HEK293T (cell line): ENCODE results near the gene EFNB2.

Experiments used
- BHLHE40 ChIP-seq: fragments of 450-650 bp; IDR thresholded peaks from 2 replicates; pipeline ENCODE4 v1.6.1; 2016; ENCODE audit warnings: mild to moderate bottlenecking, moderate library complexity, borderline replicate concordance
- CTBP1 ChIP-seq: fragments of 450-650 bp; IDR thresholded peaks from 2 replicates; pipeline ENCODE4 v1.6.1; 2016; ENCODE audit warnings: borderline replicate concordance
- ELF4 ChIP-seq: fragments of 450-650 bp; IDR thresholded peaks from 2 replicates; pipeline ENCODE4 v1.6.1; 2017; ENCODE audit warnings: antibody characterized with exemption
- FOXA1 ChIP-seq: fragments of 450-650 bp; IDR thresholded peaks from 2 replicates; pipeline ENCODE4 v1.6.1; 2016; ENCODE audit warnings: mild to moderate bottlenecking
- FOXK2 ChIP-seq: fragments of 450-650 bp; IDR thresholded peaks from 2 replicates; pipeline ENCODE4 v1.6.1; 2016; ENCODE audit warnings: mild to moderate bottlenecking
- FOXM1 ChIP-seq: fragments of 450-650 bp; IDR thresholded peaks from 2 replicates; pipeline ENCODE4 v1.6.1; 2017; ENCODE audit warnings: mild to moderate bottlenecking, borderline replicate concordance
- L3MBTL2 ChIP-seq: fragments of 450-650 bp; conservative IDR thresholded peaks from 2 replicates; pipeline ENCODE4 v1.6.1; 2016; ENCODE audit warnings: mild to moderate bottlenecking
- LEF1 ChIP-seq: fragments of 450-650 bp; IDR thresholded peaks from 2 replicates; pipeline ENCODE4 v1.6.1; 2017; ENCODE audit warnings: mild to moderate bottlenecking, borderline replicate concordance
- SP1 ChIP-seq: fragments of 450-650 bp; IDR thresholded peaks from 2 replicates; pipeline ENCODE4 v1.6.1; 2017
- SUZ12 ChIP-seq: fragments of 450-650 bp; IDR thresholded peaks from 2 replicates; pipeline ENCODE4 v1.6.1; 2016; ENCODE audit warnings: mild to moderate bottlenecking
- TARDBP ChIP-seq: fragments of 450-650 bp; IDR thresholded peaks from 2 replicates; pipeline ENCODE4 v1.6.1; 2016
- TF ChIP-seq, protein P1 (sequence below): fragments of 450-650 bp; IDR thresholded peaks from 2 replicates; pipeline ENCODE4 v1.6.1; 2016

DNA sequence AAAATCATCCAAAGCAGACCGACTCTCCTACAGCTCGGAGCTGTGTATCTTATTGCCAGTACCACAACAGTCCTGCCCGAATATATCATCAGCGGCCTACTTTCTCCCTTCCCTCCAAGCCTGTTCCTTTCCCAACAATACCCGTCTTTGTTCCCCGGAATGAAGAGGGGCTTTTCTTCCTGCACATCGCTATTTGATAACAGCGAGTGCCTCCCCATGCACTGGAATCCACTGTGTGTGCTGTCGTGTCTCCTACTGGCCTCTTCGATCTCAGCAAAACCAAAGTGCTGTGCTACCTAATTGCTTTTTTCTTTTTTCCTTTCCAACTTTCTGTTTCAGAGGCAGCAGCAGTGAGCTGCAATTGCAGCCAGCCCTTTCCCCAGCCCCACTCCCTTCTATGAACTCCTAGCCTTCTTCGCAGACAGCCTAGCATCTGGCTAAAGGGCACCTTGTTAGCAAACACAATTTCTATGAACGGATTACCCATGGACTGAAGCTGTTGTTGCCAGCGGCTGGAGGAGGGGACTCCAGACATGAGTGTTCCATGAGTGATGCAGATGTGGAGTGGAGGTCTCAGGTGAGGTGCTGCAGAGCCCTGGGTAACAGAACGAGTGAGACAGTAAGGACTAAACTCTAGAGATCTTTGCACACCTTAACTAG lies 43.4 kb downstream of the EFNB2 start:
- TF ChIP-seq SUZ12 (no peak), TARDBP (no peak), BHLHE40 (no peak), FOXM1 (no peak), ELF4 (no peak), SP1 (no peak), FOXA1 (no peak), L3MBTL2 (no peak), FOXK2 (no peak), CTBP1 (no peak), LEF1 (no peak)
- TF ChIP-seq, protein P1, sequence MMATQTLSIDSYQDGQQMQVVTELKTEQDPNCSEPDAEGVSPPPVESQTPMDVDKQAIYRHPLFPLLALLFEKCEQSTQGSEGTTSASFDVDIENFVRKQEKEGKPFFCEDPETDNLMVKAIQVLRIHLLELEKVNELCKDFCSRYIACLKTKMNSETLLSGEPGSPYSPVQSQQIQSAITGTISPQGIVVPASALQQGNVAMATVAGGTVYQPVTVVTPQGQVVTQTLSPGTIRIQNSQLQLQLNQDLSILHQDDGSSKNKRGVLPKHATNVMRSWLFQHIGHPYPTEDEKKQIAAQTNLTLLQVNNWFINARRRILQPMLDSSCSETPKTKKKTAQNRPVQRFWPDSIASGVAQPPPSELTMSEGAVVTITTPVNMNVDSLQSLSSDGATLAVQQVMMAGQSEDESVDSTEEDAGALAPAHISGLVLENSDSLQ = no peak
